HPDE6-E6E7 (cell line): ENCODE measurements around the gene JPH4.
A peak's percentile ranks its signal among the peaks of the same experiment; 100 is the strongest.
"Not testable (repeated sequence)": the region's sequence is repeated elsewhere in the genome, so short reads cannot be mapped to it uniquely, and the experiment has no call there.

Experiments
- DNase-seq: peaks from one replicate; pipeline ENCODE4 v3.0.0; 2011; ENCODE audit warnings: missing footprints; ENCODE audit errors: extremely low spot score

The JPH4 gene

GRCh38 chr14:23547924-23548323, 30.7 kb downstream of the JPH4 start:
- DNase-seq: no peak

GRCh38 chr14:23546450-23547035, 32.0 kb downstream of the JPH4 start:
- no peak for DNase-seq

GRCh38 chr14:23545740-23546365, 32.7 kb downstream of the JPH4 start:
- DNase-seq: no peak

- no peak for DNase-seq
Observed at GRCh38 chr14:23544511-23545447, 33.8 kb downstream of the JPH4 start.

- DNase-seq: no peak
Observed at GRCh38 chr14:23543403-23543802, 35.2 kb downstream of the JPH4 start.

GRCh38 chr14:23542261-23542660, 36.3 kb downstream of the JPH4 start:
- no peak for DNase-seq

- DNase-seq: no peak
Observed at GRCh38 chr14:23540141-23540469, 38.5 kb downstream of the JPH4 start.

- peak; percentile 57 for DNase-seq
Observed at GRCh38 chr14:23539248-23540140, 39.1 kb downstream of the JPH4 start.

- no peak for DNase-seq
Observed at GRCh38 chr14:23538785-23539184, 39.8 kb downstream of the JPH4 start.

GRCh38 chr14:23538050-23538718, 40.4 kb downstream of the JPH4 start:
- DNase-seq: no peak

- DNase-seq: peak; percentile 63
Observed at GRCh38 chr14:23537351-23538049, 41.1 kb downstream of the JPH4 start.

- DNase-seq: not testable (repeated sequence)
Observed at GRCh38 chr14:23536906-23537305, 41.7 kb downstream of the JPH4 start.

GRCh38 chr14:23536494-23536893, 42.1 kb downstream of the JPH4 start:
- no peak for DNase-seq

- DNase-seq: no peak
Observed at GRCh38 chr14:23535943-23536342, 42.6 kb downstream of the JPH4 start.

GRCh38 chr14:23533652-23534435, 44.7 kb downstream of the JPH4 start:
- no peak for DNase-seq

GRCh38 chr14:23532658-23533057, 45.9 kb downstream of the JPH4 start:
- DNase-seq: no peak

- DNase-seq: no peak
Observed at GRCh38 chr14:23531391-23531790, 47.2 kb downstream of the JPH4 start.

GRCh38 chr14:23530375-23531055, 48.1 kb downstream of the JPH4 start:
- no peak for DNase-seq

- no peak for DNase-seq
Observed at GRCh38 chr14:23529016-23529415, 49.6 kb downstream of the JPH4 start.
